OCI-M1 (cell line): ENCODE data around the gene APOD.
A peak's percentile ranks its signal among the peaks of the same experiment; 100 is the strongest.

Source experiments
- DNase-seq: peaks from one replicate; lab custom pipeline; 2025; lab: John Stamatoyannopoulos, UW

APOD gene

DNA sequence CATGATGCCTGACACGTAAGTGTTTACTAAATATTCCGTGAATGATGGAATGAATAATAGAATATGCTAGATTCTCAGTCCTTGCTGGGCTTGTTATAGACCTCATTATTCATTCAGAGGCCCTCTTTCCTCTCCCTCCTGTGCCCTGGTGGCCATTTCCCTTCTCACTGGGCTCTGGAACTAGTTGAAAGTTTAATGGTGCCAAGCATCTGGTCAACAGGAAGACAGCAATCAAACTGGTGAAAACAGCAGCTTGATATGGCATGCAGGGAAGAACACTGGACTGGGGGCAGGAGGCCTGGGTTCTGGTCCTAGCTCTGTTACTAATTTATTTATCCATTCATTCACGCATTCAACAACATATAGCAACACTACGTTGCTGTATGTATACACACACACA, 3.7 kb upstream of the APOD start:
- no peak for DNase-seq

GRCh38 chr3:195584543-195584870, 767 bp upstream of the APOD start:
- no peak for DNase-seq

DNA sequence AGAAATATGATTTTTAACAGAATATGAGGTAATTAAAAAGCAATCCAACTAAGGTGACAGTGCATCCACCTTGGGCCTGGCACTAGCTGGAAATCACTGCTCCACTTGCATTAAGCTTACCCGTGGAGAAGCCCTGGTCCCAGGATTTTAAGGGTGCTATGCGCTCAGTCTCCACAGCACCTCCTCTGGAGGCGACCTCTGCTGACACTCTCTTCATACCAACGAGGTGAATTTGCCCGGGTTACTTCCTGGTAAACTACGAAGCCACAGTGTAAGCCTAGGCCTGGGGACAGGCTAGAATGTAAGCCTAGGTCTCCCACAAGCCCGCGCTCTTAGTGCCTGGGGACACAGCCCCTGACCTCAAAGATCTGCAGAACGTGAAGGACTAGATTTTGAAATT, 793 bp downstream of the APOD start:
- no peak for DNase-seq

GRCh38 chr3:195580744-195581443, 2.8 kb downstream of the APOD start:
- DNase-seq, result no peak

DNA sequence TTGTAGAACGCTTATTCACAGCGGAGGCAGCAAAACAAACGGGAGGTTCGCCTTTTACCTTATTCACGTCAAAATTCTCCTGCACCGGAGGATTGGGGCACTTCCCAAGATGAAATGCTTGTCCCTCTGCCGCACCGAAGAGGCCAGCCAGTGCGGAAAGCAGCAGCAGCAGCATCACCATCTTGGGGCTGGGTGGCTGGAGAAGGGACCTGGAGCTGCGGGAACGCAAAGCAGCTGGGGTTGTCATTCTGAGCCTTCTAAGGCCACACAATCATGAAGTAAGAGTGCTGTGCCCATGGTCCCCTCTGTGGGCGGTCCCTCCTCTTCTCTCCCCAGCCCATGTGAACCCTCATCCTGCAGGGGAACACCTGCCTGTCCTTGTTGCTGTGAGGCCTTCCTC, 4.5 kb downstream of the APOD start:
- no peak for DNase-seq

DNA sequence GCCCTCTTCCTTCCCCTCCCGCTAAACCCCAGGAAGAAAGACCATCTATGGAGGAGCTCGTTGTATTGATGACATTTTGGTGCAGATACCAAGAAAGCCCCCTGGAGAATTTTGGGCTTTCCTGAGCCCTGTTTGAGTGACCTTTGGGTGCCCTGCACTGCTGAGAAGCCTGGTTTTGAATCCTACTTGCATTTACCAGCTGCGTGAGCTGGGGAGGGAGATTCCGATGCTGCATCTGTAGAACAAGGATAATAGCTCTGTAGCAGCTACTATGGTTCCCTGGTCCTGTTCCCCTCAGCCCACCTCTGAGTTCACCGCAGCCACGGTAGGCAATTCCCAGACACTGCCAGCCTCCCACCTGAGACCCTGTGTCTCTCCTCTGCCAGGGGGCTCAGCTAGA, 5.2 kb downstream of the APOD start:
- DNase-seq, result no peak

DNA sequence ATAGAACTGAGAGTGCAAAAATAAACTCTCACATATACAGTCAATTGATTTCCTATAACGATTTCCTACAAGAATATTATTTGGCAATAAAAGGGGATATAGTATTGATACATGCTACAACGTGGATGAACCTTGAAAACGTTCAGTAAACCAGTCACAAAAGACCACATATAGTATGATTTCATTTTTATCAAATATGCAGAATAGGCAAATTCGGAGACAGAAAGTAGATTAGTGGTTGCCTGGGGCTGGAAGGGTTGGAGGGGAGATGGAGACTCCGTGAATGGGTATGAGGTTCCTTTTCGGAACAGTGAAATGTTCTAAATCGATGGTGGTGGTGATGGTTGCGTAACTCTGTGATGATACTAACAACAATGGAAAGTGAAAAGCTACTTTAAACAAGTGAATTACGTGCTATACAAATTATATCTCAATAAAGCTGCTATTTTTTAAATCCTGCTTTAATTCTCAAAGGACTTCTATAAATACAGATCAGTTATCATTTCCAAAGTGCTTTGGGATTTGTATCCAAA, 6.0 kb downstream of the APOD start:
- DNase-seq, result no peak

- no peak for DNase-seq
These were observed 9.0 kb downstream of the APOD start for GRCh38 chr3:195574497-195575304.

- DNase-seq, result no peak
These were observed 9.9 kb downstream of the APOD start for GRCh38 chr3:195573611-195574496.

GRCh38 chr3:195571361-195571760, 12.4 kb downstream of the APOD start:
- DNase-seq, result peak; percentile 31

- DNase-seq, result no peak
These were observed 12.8 kb downstream of the APOD start for GRCh38 chr3:195570912-195571311.

GRCh38 chr3:195570344-195570743, 13.4 kb downstream of the APOD start:
- DNase-seq, result no peak

DNA sequence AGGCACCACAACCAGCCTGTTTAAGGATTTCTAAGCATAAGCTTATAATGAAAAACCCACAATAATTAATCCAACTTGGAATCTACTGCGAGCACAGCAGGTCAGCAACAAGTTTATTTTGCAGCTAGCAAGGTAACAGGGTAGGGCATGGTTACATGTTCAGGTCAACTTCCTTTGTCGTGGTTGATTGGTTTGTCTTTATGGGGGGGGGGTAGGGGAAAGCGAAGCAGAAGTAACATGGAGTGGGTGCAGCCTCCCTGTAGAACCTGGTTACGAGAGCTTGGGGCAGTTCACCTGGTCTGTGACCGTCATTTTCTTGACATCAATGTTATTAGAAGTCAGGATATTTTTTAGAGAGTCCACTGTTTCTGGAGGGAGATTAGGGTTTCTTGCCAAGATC, 15.1 kb downstream of the APOD start:
- DNase-seq, result no peak

- DNase-seq, result peak; percentile 34
These were observed 16.9 kb downstream of the APOD start for GRCh38 chr3:195566797-195567196.

GRCh38 chr3:195565716-195566115, 18.0 kb downstream of the APOD start:
- DNase-seq, result no peak

DNA sequence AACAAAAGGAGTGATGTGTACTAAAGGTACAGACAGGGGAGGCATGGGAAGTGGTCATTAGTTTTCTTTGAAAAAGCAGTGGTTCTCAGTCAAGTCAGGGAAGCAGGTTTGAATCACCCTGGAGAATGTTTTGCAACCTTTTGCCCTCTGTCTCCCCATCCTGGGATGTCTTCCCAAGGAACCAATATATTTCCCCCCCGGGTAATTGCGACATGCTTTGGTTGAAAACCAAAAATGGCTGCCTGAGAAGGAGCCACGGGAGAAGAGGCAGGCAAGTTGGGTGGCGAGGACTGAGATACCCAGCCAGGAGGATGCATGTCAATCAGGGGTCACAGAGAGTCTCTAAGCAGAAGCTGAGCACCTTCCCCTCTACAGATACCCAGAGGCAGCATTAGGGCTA, 20.4 kb downstream of the APOD start:
- DNase-seq, result no peak

DNA sequence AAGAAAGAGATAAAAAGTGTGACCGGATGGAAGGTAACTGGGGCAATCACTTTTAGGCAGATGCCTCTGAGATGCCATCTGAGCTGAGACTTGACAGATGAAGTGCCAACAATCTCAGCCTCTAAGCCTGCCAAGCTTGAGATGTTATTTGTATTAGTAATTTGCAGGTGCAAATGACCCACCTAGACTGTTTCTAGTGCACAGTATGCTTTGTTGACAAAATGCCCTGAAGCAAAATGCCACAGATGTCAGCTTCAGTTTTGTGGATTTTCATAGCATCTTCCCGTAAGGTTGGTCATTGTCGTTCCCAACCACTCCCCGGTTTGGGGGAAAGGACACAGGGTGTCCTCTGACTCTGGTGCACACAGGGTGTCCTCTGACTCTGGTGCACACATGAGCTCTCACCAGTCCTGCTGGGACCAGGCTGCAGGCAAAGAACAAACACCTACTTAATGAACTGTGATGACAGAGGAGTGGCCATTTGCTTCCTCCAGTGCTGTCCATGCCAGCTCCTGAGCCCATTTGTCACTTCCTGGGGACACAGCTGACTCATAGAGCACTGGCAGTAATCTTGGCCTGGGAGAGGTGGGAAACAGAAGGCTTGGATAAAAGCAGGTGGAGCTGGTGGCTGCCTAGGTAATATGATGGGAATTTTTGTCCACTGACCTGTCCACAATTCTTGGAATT, 23.9 kb downstream of the APOD start:
- no peak for DNase-seq

DNA sequence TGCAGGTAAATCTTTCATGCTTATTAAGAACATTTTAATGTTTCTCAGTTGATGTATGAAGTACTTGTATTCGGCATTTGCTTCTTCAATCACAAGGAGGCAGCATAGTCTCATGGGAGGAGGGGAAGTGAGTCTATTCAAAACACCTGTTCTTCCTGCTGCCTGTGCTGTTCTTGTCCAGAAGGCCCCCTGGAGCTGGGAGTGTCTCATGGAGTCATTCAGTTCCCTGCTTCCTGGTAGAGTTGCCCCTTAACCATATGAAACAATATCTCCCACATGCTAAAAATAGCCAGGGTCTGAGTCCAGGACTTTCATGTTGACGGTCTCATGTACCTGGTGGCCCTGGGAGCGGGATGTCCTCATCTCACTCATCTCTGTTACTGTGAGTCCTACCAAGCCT, 25.1 kb downstream of the APOD start:
- DNase-seq, result peak; percentile 37

GRCh38 chr3:195557322-195557721, 26.4 kb downstream of the APOD start:
- DNase-seq, result no peak

DNA sequence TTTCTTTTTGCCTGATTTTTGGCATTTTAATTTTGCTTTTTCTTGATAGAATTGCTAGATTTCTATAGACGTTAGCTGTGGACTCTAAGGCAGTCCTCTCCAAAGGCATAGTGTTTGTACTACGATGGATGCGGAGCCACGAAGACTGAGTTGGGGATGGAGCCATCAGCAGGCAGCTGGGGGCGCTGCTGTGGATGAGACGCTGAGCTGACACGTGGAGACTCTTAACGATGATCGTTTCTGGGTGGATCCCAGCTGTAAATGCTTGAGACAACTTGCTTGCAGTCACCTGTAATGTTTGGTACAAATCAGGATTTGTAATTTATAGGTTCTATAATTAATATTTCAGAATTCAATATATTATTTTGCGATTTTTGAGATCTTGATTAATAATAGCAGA, 27.4 kb downstream of the APOD start:
- DNase-seq, result no peak

GRCh38 chr3:195555110-195555509, 28.6 kb downstream of the APOD start:
- no peak for DNase-seq

DNA sequence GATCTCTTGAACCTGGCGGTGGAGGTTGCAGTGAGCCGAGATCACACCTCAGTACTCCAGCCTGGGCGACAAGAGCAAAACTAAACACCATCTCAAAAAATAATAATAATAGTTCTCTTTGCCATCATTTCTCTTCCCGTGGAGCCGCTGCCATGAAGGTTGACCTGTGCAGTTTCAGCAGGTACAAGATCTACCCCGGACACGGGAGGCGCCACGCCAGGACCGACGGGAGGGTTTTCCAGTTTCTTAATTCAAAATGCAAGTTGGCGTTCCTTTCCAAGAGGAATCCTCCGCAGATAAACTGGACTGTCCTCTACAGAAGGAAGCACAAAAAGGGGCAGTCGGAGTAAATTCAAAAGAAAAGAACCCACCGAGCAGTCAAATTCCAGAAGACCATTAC, 29.3 kb downstream of the APOD start:
- DNase-seq, result no peak
